22Rv1 (cell line): ENCODE data around the gene TAS2R60.

ENCODE experiments used
- CTCF ChIP-seq: fragments of 450-650 bp; IDR thresholded peaks from 2 replicates; pipeline ENCODE4 v1.5.1; 2017; ENCODE audit warnings: mild to moderate bottlenecking
- ZFX ChIP-seq: fragments of 450-650 bp; IDR thresholded peaks from 2 replicates; pipeline ENCODE4 v1.6.1; 2017; ENCODE audit warnings: antibody characterized with exemption, borderline replicate concordance

- no peak for TF ChIP-seq CTCF
- no peak for TF ChIP-seq ZFX
Observed at GRCh38 chr7:143415742-143416397, 27.4 kb upstream of the TAS2R60 start.
